Neutrophil (primary cell): ENCODE measurements around the gene USH1C.

Source experiments
- H3K27ac ChIP-seq: fragments of 200-600 bp; sonication (generic); 2 replicates; pipeline ENCODE4 v1.5.1; 2016; ENCODE audit warnings: mild to moderate bottlenecking, moderate library complexity
- H3K27me3 ChIP-seq: fragments of 200-600 bp; sonication (generic); 2 replicates; pipeline ENCODE4 v1.6.0; 2016; ENCODE audit warnings: mild to moderate bottlenecking
- H3K36me3 ChIP-seq: fragments of 200-600 bp; sonication (generic); 2 replicates; pipeline ENCODE4 v1.5.1; 2017
- H3K4me1 ChIP-seq, 2 experiments: fragments of 200-600 bp in 1 of 2; sonication (generic) in 1 of 2; 1 replicate in 1 of 2; 2 replicates in 1 of 2; pipeline versions ENCODE4 v1.5.1 to v1.6.1; 2013 to 2016; ENCODE audit warnings: low read depth in 1 of 2, low read length in 1 of 2, mild to moderate bottlenecking in 1 of 2, moderate library complexity in 1 of 2; ENCODE audit not compliant: control insufficient read depth in 1 of 2, insufficient read depth in 1 of 2
- H3K4me3 ChIP-seq, 2 experiments: fragments of 200-600 bp in 1 of 2; sonication (generic) in 1 of 2; 1 replicate in 1 of 2; 2 replicates in 1 of 2; pipeline ENCODE4 v1.5.1; 2013 to 2016; ENCODE audit warnings: low read depth in 1 of 2, low read length in 1 of 2, mild to moderate bottlenecking in 1 of 2, moderate library complexity in 1 of 2
- H3K9me3 ChIP-seq: fragments of 200-600 bp; sonication (generic); 2 replicates; pipeline ENCODE4 v1.5.1; 2016
- CTCF ChIP-seq: fragments of 200-600 bp; sonication (generic); IDR thresholded peaks from 2 replicates; pipeline ENCODE4 v1.5.1; 2016; ENCODE audit warnings: antibody characterized with exemption

The USH1C gene

GRCh38 chr11:17556999-17557398 is 12.8 kb upstream of the USH1C start:
- no peaks in the 10 kb centered on the region for H3K36me3 ChIP-seq
- peaks cover 12% of the 10 kb centered on the region for H3K27me3 ChIP-seq
- H3K9me3 ChIP-seq = no peaks in the 10 kb centered on the region
- no peak for TF ChIP-seq CTCF
- no peaks in the 10 kb centered on the region for H3K4me1 ChIP-seq
- no peak overlapping the region for H3K4me3 ChIP-seq
- no peak overlapping the region for H3K27ac ChIP-seq

GRCh38 chr11:17554487-17554886 is 10.3 kb upstream of the USH1C start:
- H3K27ac ChIP-seq = no peak overlapping the region

GRCh38 chr11:17553249-17553546 is 9.0 kb upstream of the USH1C start:
- H3K4me1 ChIP-seq = no peaks in the 10 kb centered on the region
- H3K4me3 ChIP-seq = no peak overlapping the region
- peaks cover 26% of the 10 kb centered on the region for H3K27me3 ChIP-seq
- H3K9me3 ChIP-seq = no peaks in the 10 kb centered on the region
- no peak for TF ChIP-seq CTCF
- H3K36me3 ChIP-seq = no peaks in the 10 kb centered on the region
- no peak overlapping the region for H3K27ac ChIP-seq

More at GRCh38 chr11:17554487-17554886, 10.3 kb upstream of the USH1C start:
- H3K4me1 ChIP-seq = no peaks in the 10 kb centered on the region
- no peak for TF ChIP-seq CTCF
- H3K27me3 ChIP-seq = peaks cover 16% of the 10 kb centered on the region
- no peak overlapping the region for H3K4me3 ChIP-seq
- no peaks in the 10 kb centered on the region for H3K36me3 ChIP-seq
- no peaks in the 10 kb centered on the region for H3K9me3 ChIP-seq

- Histone ChIP-seq H3K4me1 (no peaks in the 10 kb centered on the region), H3K27ac (no peak overlapping the region), H3K4me3 (no peak overlapping the region), H3K36me3 (no peaks in the 10 kb centered on the region), H3K27me3 (peaks cover 31% of the 10 kb centered on the region), H3K9me3 (no peaks in the 10 kb centered on the region)
- no peak for TF ChIP-seq CTCF
Measured at GRCh38 chr11:17552392-17553248, 8.4 kb upstream of the USH1C start.

GRCh38 chr11:17552041-17552355 is 7.8 kb upstream of the USH1C start:
- peaks cover 37% of the 10 kb centered on the region for H3K27me3 ChIP-seq
- H3K27ac ChIP-seq = no peak overlapping the region
- no peaks in the 10 kb centered on the region for H3K36me3 ChIP-seq
- no peak for TF ChIP-seq CTCF
- H3K4me1 ChIP-seq = no peaks in the 10 kb centered on the region
- no peak overlapping the region for H3K4me3 ChIP-seq
- H3K9me3 ChIP-seq = no peaks in the 10 kb centered on the region
